Suprapubic skin (tissue), 3 donors: ENCODE results near the gene IQSEC1.

ENCODE experiments used
- CTCF ChIP-seq, 2 donors: fragments of 200-600 bp in 1 of 2; fragments of 450-650 bp in 1 of 2; sonication (generic) in 1 of 2; IDR thresholded peaks; one replicate each; pipeline ENCODE4 v1.5.1; 2016 to 2019; ENCODE audit warnings: antibody characterized with exemption in 2 of 2, mild to moderate bottlenecking in 1 of 2, moderate library complexity in 1 of 2
- POLR2A ChIP-seq, 2 donors: fragments of 450-650 bp; IDR thresholded peaks; one replicate each; pipeline ENCODE4 v1.6.1; 2017; ENCODE audit warnings: antibody characterized with exemption in 2 of 2, mild to moderate bottlenecking in 2 of 2, moderate library complexity in 2 of 2

GRCh38 chr3:12956316-12956660, 116.9 kb downstream of the IQSEC1 start:
- TF ChIP-seq CTCF (IDR thresholded peaks at IDR 0.05) (no peak), POLR2A (IDR thresholded peaks at IDR 0.05) (no peak)
